Liver (tissue), 3 donors: ENCODE measurements around the gene CIB1.

ENCODE experiments used
- CTCF ChIP-seq: fragments of 150-350 bp; IDR thresholded peaks from 2 replicates; pipeline ENCODE4 v1.5.1; 2017; ENCODE audit warnings: improper control_type of control experiment, low read depth, low read length; ENCODE audit not compliant: missing input control
- GABPA ChIP-seq, 2 donors: IDR thresholded peaks in 1 of 2; conservative IDR thresholded peaks in 1 of 2; 2 replicates each; pipeline ENCODE4 v1.6.1; 2016; ENCODE audit warnings: antibody characterized with exemption in 2 of 2, mild to moderate bottlenecking in 1 of 2, moderate library complexity in 1 of 2
- HNF4G ChIP-seq: IDR thresholded peaks from 2 replicates; pipeline ENCODE4 v1.6.1; 2016; ENCODE audit warnings: antibody characterized with exemption
- JUND ChIP-seq, 2 donors: IDR thresholded peaks; 2 replicates each; pipeline ENCODE4 v1.6.1; 2016; ENCODE audit warnings: antibody characterized with exemption in 2 of 2
- MAX ChIP-seq: IDR thresholded peaks from 2 replicates; pipeline ENCODE4 v1.6.1; 2016; ENCODE audit warnings: antibody characterized with exemption
- RAD21 ChIP-seq, 2 donors: IDR thresholded peaks; 2 replicates each; pipeline ENCODE4 v1.6.1; 2016; ENCODE audit warnings: antibody characterized with exemption in 2 of 2, mild to moderate bottlenecking in 2 of 2
- REST ChIP-seq: IDR thresholded peaks from 2 replicates; pipeline ENCODE4 v1.6.1; 2016; ENCODE audit warnings: antibody characterized with exemption, mild to moderate bottlenecking
- TAF1 ChIP-seq: conservative IDR thresholded peaks from 2 replicates; pipeline ENCODE4 v1.6.1; 2016; ENCODE audit warnings: antibody characterized with exemption, mild to moderate bottlenecking
- YY1 ChIP-seq: IDR thresholded peaks from 2 replicates; pipeline ENCODE4 v1.6.1; 2016; ENCODE audit warnings: antibody characterized with exemption, mild to moderate bottlenecking
- ZBTB33 ChIP-seq: IDR thresholded peaks from 2 replicates; pipeline ENCODE4 v1.6.1; 2016; ENCODE audit warnings: antibody characterized with exemption
- donor health status: healthy.
- donor health status: healthy.

GRCh38 chr15:90241343-90242192 lies 7.8 kb upstream of the CIB1 start:
- no peak for TF ChIP-seq TAF1
- no peak for TF ChIP-seq CTCF
- no peak for TF ChIP-seq JUND (IDR thresholded peaks at IDR 0.05)
- TF ChIP-seq YY1: no peak
- no peak for TF ChIP-seq GABPA (IDR thresholded peaks at IDR 0.05 in 1 of 2, conservative IDR thresholded peaks at IDR 0.05 in 1 of 2)
- no peak for TF ChIP-seq ZBTB33
- TF ChIP-seq REST: no peak
- TF ChIP-seq MAX: no peak
- no peak for TF ChIP-seq RAD21 (IDR thresholded peaks at IDR 0.05)
- TF ChIP-seq HNF4G: no peak
